Mucosa of descending colon (tissue), 3 donors: ENCODE results near the gene MAP3K5. TPM values are rescaled to one million over a fixed set of nuclear protein-coding genes. Genes with fewer than 3 reads are reported as not detected.
A peak's percentile ranks its signal among the peaks of the same experiment; 100 is the strongest.

ENCODE experiments used
- ATAC-seq: fragments of 200-7000 bp; cut with Tn5 transposase; one replicate; pipeline ENCODE4 v1.9.1; 2020; ENCODE audit warnings: mild to moderate bottlenecking, moderate library complexity
- DNase-seq, 3 donors: peaks; one replicate each; pipeline ENCODE4 v3.0.0-alpha.2; 2020
- H3K36me3 ChIP-seq: fragments of 200-600 bp; one replicate; pipeline ENCODE4 v1.8.0; 2021; ENCODE audit warnings: low read depth, mild to moderate bottlenecking
- H3K4me1 ChIP-seq: fragments of 200-600 bp; one replicate; pipeline ENCODE4 v1.8.0; 2021; ENCODE audit warnings: low read depth, mild to moderate bottlenecking
- H3K4me3 ChIP-seq: fragments of 200-600 bp; one replicate; pipeline ENCODE4 v1.8.0; 2021; ENCODE audit warnings: mild to moderate bottlenecking
- H3K9me3 ChIP-seq: fragments of 200-600 bp; one replicate; pipeline ENCODE4 v1.8.0; 2021; ENCODE audit warnings: mild to moderate bottlenecking
- CTCF ChIP-seq: fragments of 200-600 bp; IDR thresholded peaks from one replicate; pipeline ENCODE4 v1.8.0; 2022; ENCODE audit warnings: antibody characterized with exemption, mild to moderate bottlenecking
- intact Hi-C, 2 donors: fragments of 100-400 bp; cut with DNase I in 1 of 2; cut with micrococcal nuclease in 1 of 2; formaldehyde crosslinking; loops; one replicate each; pipeline versions ENCODE4 v1.11.0 to v1.11.1; 2022; cut with DNase I, micrococcal nuclease
- total RNA-seq, 3 donors: library from RNA; stranded (reverse); fragmentation: NEBNext Ultra II Directional in 2 of 3; extraction: Animal tissue kit (Norgen Biotek cat#: 25700) in 2 of 3; gene quantifications; one replicate each; pipeline versions ENCODE4 v1.2.1 to v1.2.4, GENCODE V29; 2021 to 2023
- donor health status: DM: no; HTN: no; CAD: no; lungs with moderate emphysema.
- donor health status: DM: no; HTN: no; CAD: no.
- donor health status: DM: no; HTN: yes; CAD: no.

MAP3K5 gene
- total RNA-seq, 3 donors from 2014 or later: 12.6 to 18.2 (median 16.3) TPM

GRCh38 chr6:136795996-136796395, 3.7 kb upstream of the MAP3K5 start:
- intact Hi-C loops: no loop called here

GRCh38 chr6:136795386-136795785, 3.1 kb upstream of the MAP3K5 start:
- no peak for TF ChIP-seq CTCF
- DNase-seq (no peak), ATAC-seq (no peak)
- Histone ChIP-seq H3K4me1 (peaks cover 7% of the 10 kb centered on the region), H3K4me3 (no peak overlapping the region), H3K9me3 (no peaks in the 10 kb centered on the region), H3K36me3 (no peaks in the 10 kb centered on the region)
- intact Hi-C loops: no loop called here

More at GRCh38 chr6:136795996-136796395, 3.7 kb upstream of the MAP3K5 start:
- H3K4me1 ChIP-seq: peaks cover 7% of the 10 kb centered on the region
- DNase-seq (no peak), ATAC-seq (no peak)
- no peak for TF ChIP-seq CTCF
- H3K9me3 ChIP-seq: no peaks in the 10 kb centered on the region
- no peak overlapping the region for H3K4me3 ChIP-seq
- H3K36me3 ChIP-seq: no peaks in the 10 kb centered on the region

GRCh38 chr6:136793363-136793762, 1.1 kb upstream of the MAP3K5 start:
- intact Hi-C loops: loop anchor here (2.0 to 5.0 kb wide), 3 partner anchors 149 to 211 kb away; no protein-coding TSS in a partner anchor
- ATAC-seq: no peak
- peaks cover 7% of the 10 kb centered on the region for H3K4me1 ChIP-seq

GRCh38 chr6:136792095-136792409, 225 bp downstream of the MAP3K5 start:
- peaks cover 16% of the 10 kb centered on the region for H3K4me1 ChIP-seq
- TF ChIP-seq CTCF: no peak
- DNase-seq: no peak
- H3K4me3 ChIP-seq: peak overlapping the region; percentile 77
- ATAC-seq: no peak
- intact Hi-C loops: loop anchor here (2.0 to 5.0 kb wide), 3 partner anchors 147 to 210 kb away; no protein-coding TSS in a partner anchor
- H3K36me3 ChIP-seq: no peaks in the 10 kb centered on the region
- H3K9me3 ChIP-seq: no peaks in the 10 kb centered on the region

More at GRCh38 chr6:136793363-136793762, 1.1 kb upstream of the MAP3K5 start:
- H3K4me3 ChIP-seq: no peak overlapping the region
- TF ChIP-seq CTCF: no peak
- DNase-seq: no peak
- H3K36me3 ChIP-seq: no peaks in the 10 kb centered on the region
- H3K9me3 ChIP-seq: no peaks in the 10 kb centered on the region

- DNase-seq: peak; percentile 77 to 85 (median 79)
- intact Hi-C loops: loop anchor here (2.0 to 5.0 kb wide), 3 partner anchors 147 to 209 kb away; no protein-coding TSS in a partner anchor
- Histone ChIP-seq H3K9me3 (no peaks in the 10 kb centered on the region), H3K36me3 (no peaks in the 10 kb centered on the region), H3K4me1 (peaks cover 16% of the 10 kb centered on the region), H3K4me3 (peak overlapping the region; percentile 77)
- TF ChIP-seq CTCF: no peak
- ATAC-seq: peak; percentile 39
Measured at GRCh38 chr6:136791296-136792094, 782 bp downstream of the MAP3K5 start.
